ENCODE data around the gene LPCAT1.

LPCAT1 gene

DNA sequence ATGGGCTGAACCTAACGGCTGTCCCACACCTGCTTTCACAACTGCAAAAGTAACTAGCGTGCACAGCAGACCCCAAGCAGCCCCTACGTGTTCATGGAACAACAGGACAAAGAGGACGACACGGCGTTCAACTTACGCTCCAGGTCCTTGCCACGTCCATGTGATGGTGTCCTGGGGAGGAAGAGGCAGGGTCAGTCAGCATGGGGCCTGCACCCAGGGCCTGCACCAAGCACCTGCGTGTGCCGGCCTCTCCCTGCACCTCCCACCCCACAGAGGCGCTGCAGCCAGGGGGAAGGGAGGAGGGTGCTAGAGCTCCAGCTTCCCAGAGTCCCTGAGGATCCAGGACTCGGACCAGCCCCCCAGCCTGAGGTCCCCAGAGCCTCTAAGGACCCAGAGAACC, 43.0 kb downstream of the LPCAT1 start:
- DNase-seq (ENCODE audit: low read depth, low spot score): no peak
- in situ Hi-C loops (cut with HindIII; ENCODE audit: low sequenced_read_pairs): no loop called here
- H3K4me3 ChIP-seq (ENCODE audit: low read depth, low read length): no peak overlapping the region
- TF ChIP-seq, protein P1, sequence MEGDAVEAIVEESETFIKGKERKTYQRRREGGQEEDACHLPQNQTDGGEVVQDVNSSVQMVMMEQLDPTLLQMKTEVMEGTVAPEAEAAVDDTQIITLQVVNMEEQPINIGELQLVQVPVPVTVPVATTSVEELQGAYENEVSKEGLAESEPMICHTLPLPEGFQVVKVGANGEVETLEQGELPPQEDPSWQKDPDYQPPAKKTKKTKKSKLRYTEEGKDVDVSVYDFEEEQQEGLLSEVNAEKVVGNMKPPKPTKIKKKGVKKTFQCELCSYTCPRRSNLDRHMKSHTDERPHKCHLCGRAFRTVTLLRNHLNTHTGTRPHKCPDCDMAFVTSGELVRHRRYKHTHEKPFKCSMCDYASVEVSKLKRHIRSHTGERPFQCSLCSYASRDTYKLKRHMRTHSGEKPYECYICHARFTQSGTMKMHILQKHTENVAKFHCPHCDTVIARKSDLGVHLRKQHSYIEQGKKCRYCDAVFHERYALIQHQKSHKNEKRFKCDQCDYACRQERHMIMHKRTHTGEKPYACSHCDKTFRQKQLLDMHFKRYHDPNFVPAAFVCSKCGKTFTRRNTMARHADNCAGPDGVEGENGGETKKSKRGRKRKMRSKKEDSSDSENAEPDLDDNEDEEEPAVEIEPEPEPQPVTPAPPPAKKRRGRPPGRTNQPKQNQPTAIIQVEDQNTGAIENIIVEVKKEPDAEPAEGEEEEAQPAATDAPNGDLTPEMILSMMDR (IDR thresholded peaks at IDR 0.05; ENCODE audit: low read depth, low read length): no peak

DNA sequence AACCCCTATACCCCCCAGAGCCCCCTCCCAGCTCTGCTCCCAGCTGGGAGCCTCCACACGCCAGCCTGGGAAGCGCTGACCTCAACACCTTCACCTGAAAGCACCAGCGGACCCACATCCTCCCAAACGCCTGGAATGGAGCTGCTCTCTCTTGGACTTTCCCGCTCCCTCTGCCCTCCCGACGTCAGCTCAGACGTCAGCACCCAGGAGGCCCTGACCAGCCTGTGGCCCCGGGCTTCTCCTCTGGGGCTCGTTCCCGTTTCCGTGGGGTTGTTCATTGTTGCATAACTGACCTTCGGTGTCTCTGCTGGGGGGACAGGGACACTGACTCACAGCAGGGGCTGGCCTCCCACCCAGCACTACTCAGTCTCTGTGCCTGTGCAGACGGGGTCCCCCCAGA, 43.5 kb downstream of the LPCAT1 start:
- no peak overlapping the region for H3K4me3 ChIP-seq (ENCODE audit: low read depth, low read length)
- TF ChIP-seq, protein P1 (IDR thresholded peaks at IDR 0.05; ENCODE audit: low read depth, low read length): no peak
- no peak for DNase-seq (ENCODE audit: low read depth, low spot score)
- in situ Hi-C loops (cut with HindIII; ENCODE audit: low sequenced_read_pairs): no loop called here

DNA sequence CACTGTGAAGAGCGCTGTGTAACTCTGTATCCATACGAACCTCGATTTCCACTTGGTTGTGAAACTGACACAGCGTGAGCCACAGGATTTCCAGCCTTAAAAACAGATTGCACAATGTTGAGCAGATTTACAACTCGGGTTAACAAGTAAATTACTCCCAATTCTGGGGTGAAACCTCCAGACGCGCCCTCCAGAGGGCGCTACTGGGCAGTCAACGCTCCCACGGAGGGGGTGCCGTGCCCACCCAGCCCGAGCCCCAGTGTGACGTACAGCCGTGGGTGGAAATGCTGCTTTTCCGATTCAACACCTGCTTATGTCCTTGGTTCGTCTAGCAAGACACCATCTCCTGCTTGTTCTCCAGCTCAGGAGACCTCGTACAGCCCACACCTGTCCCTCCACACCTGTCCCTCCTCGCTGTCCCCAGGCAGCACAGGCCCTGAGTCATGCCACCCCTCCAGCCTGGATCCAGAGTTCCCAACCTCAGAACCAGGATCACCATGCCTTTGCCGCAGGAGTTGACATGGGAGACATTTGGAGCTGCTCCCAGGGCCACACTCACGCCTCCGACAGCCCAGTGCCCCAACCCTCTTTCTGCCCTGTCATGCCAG, 44.1 kb downstream of the LPCAT1 start:
- H3K4me3 ChIP-seq (ENCODE audit: low read depth, low read length): no peak overlapping the region
- peak; percentile 17 for DNase-seq (ENCODE audit: low read depth, low spot score)
- in situ Hi-C loops (cut with HindIII; ENCODE audit: low sequenced_read_pairs): no loop called here
- TF ChIP-seq, protein P1 (IDR thresholded peaks at IDR 0.05; ENCODE audit: low read depth, low read length): peak; percentile 71

DNA sequence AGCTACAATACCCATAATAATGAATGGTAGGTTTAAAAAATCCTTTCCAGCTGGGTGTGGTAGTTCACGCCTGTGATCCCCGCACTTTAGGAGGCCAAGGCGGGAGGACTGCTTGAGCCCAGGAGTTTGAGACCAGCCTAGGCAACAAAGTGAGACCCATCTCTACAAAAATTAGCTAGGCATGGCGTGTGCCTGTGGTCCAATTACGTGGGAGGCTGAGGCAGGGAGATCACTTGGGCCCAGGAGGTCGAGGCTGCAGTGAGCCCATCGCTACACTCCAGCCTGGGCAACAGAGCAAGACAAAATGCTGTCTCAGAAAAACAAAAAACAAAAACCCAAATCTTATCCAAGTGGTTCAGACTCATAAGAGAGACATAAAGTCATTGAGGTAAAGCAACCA, 44.7 kb downstream of the LPCAT1 start:
- TF ChIP-seq, protein P1 (IDR thresholded peaks at IDR 0.05; ENCODE audit: low read depth, low read length): no peak
- no peak overlapping the region for H3K4me3 ChIP-seq (ENCODE audit: low read depth, low read length)
- DNase-seq (ENCODE audit: low read depth, low spot score): no peak
- in situ Hi-C loops (cut with HindIII; ENCODE audit: low sequenced_read_pairs): no loop called here

DNA sequence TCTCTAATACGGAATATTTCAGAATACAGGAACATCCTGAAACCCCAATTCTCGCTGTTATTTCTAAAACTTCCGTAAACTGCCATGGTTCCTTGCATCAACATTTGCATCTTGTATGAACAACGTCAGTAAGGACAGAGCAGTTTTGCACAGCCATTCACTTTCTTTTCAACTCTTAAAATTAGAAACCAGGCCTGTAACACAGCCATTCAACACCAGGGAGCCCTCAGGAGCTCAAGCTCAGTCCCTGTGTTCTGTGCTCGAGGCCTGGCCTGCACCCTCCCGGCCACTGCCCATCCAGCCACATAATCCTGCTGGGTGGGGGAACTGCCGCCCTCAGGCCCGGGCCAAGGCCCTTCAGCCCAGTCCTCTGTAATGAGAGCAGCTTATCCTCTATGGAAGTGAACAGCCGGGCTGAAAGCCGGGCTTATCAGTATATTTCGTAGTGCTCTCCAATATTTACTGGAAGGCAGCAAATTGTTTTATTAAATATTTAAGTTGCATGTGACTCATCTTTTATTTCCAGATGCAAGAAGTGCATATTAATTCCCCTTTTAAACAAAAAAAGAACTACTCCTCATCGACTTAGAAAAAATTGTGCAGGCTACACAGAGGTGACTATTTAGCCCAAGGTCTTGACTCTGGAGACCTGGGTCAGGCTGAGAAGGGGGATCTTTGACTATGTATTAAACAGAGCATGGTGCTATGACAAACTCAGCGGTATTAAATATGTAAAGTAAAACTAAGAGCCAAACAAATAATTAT, 45.3 kb downstream of the LPCAT1 start:
- in situ Hi-C loops (cut with HindIII; ENCODE audit: low sequenced_read_pairs): no loop called here
- TF ChIP-seq, protein P1 (IDR thresholded peaks at IDR 0.05; ENCODE audit: low read depth, low read length): no peak
- H3K4me3 ChIP-seq (ENCODE audit: low read depth, low read length): no peak overlapping the region
- DNase-seq (ENCODE audit: low read depth, low spot score): no peak

DNA sequence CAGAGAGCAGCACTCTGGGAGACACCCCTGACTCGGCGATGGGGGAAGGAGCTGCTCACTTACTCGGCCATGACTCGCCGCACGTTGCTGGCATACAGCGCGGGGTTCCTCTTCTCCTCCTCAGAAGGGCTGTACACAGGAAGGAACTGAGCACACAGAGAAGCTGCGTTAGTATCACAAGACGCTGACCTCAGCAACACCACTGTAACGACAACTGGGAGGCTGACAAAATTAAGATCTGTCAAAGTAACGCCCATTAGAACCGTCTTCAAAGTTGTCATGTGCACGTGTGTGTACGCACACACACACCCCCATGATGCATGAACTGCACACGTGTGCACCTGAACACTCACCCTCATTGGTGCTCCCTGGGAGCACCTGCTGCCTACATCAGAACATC, 46.4 kb downstream of the LPCAT1 start:
- TF ChIP-seq, protein P1 (IDR thresholded peaks at IDR 0.05; ENCODE audit: low read depth, low read length): no peak
- in situ Hi-C loops (cut with HindIII; ENCODE audit: low sequenced_read_pairs): no loop called here
- no peak overlapping the region for H3K4me3 ChIP-seq (ENCODE audit: low read depth, low read length)
- DNase-seq (ENCODE audit: low read depth, low spot score): no peak
